GM23338 (cell line): ENCODE data around the gene FANCC. TPM values are rescaled to one million over a fixed set of nuclear protein-coding genes. Genes with fewer than 3 reads are reported as not detected.
A peak's percentile ranks its signal among the peaks of the same experiment; 100 is the strongest.

Experiments
- ATAC-seq: fragments of 200-7000 bp; cut with Tn5 transposase; 3 replicates; pipeline ENCODE4 v1.9.1; 2020
- DNase-seq: peaks from one replicate; pipeline ENCODE4 v3.0.0-alpha.2; 2015; ENCODE audit warnings: low spot score
- H2AFZ ChIP-seq: fragments of 200-600 bp; sonication (generic); 2 replicates; pipeline ENCODE4 v1.8.0; 2016; ENCODE audit warnings: antibody characterized with exemption, mild to moderate bottlenecking, moderate library complexity
- H3F3A ChIP-seq: fragments of 200-600 bp; sonication (generic); replicated peaks from 2 replicates; pipeline ENCODE4 v1.8.0; 2017; ENCODE audit warnings: antibody characterized with exemption, mixed run types, low read depth
- H3K27ac ChIP-seq: fragments of 200-600 bp; sonication (generic); 2 replicates; pipeline ENCODE4 v1.6.1; 2016; ENCODE audit warnings: low read depth
- H3K27me3 ChIP-seq: fragments of 200-600 bp; sonication (generic); 2 replicates; pipeline ENCODE4 v1.8.0; 2016; ENCODE audit warnings: mild to moderate bottlenecking, mixed run types, moderate library complexity; ENCODE audit not compliant: insufficient read depth
- H3K36me3 ChIP-seq: fragments of 200-600 bp; sonication (generic); 2 replicates; pipeline ENCODE4 v1.8.0; 2016; ENCODE audit warnings: mild to moderate bottlenecking; ENCODE audit not compliant: insufficient read depth
- H3K4me1 ChIP-seq: fragments of 200-600 bp; sonication (generic); 2 replicates; pipeline ENCODE4 v1.8.0; 2016; ENCODE audit warnings: mild to moderate bottlenecking, moderate library complexity; ENCODE audit not compliant: insufficient read depth
- H3K4me2 ChIP-seq: fragments of 200-600 bp; sonication (generic); 2 replicates; pipeline ENCODE4 v1.7.1; 2017; ENCODE audit warnings: mixed run types
- H3K4me3 ChIP-seq: fragments of 200-600 bp; sonication (generic); 2 replicates; pipeline ENCODE4 v1.6.1; 2016; ENCODE audit warnings: mixed run types
- H3K79me2 ChIP-seq: fragments of 200-600 bp; sonication (generic); replicated peaks from 2 replicates; pipeline ENCODE4 v1.8.0; 2017; ENCODE audit warnings: mild to moderate bottlenecking; ENCODE audit not compliant: insufficient read depth
- H3K9me2 ChIP-seq: fragments of 200-600 bp; sonication (generic); 2 replicates; pipeline ENCODE4 v1.8.0; 2017; ENCODE audit not compliant: insufficient read depth
- H4K20me1 ChIP-seq: fragments of 200-600 bp; sonication (generic); replicated peaks from 2 replicates; pipeline ENCODE4 v1.8.0; 2017; ENCODE audit warnings: mild to moderate bottlenecking; ENCODE audit not compliant: insufficient read depth
- H3K27ac Mint-ChIP-seq: 2 replicates; pipeline ENCODE4 v1.8.0; 2020; ENCODE audit warnings: inconsistent platforms, mild to moderate bottlenecking, moderate library complexity, mixed read lengths
- H3K27me3 Mint-ChIP-seq: 3 replicates; pipeline ENCODE4 v1.8.0; 2022; ENCODE audit warnings: low read depth, mild to moderate bottlenecking, moderate library complexity, mixed read lengths, inconsistent platforms; ENCODE audit not compliant: insufficient read depth, poor library complexity
- H3K36me3 Mint-ChIP-seq: 3 replicates; pipeline ENCODE4 v1.8.0; 2021; ENCODE audit warnings: low read depth, mild to moderate bottlenecking, inconsistent platforms, moderate library complexity, mixed read lengths
- H3K4me1 Mint-ChIP-seq: 3 replicates; pipeline ENCODE4 v1.8.0; 2020; ENCODE audit warnings: mild to moderate bottlenecking, inconsistent platforms, mixed read lengths
- H3K4me3 Mint-ChIP-seq: 3 replicates; pipeline ENCODE4 v1.8.0; 2021; ENCODE audit warnings: moderate library complexity, mild to moderate bottlenecking, inconsistent platforms, mixed read lengths
- H3K9me3 Mint-ChIP-seq: 3 replicates; pipeline ENCODE4 v1.8.0; 2020; ENCODE audit warnings: moderate library complexity, mild to moderate bottlenecking, inconsistent platforms, mixed read lengths
- polyA plus RNA-seq: library from polyadenylated mRNA; unstranded; fragments of >200 nt; fragmentation: Nextera tagmentation; extraction: Ambion mirVana; gene quantifications from 2 replicates; pipeline ENCODE4 v1.2.1, GENCODE V29; 2016
- total RNA-seq: library from RNA; depleted of rRNA; stranded (reverse); fragments of >200 nt; shearing (Covaris generic); gene quantifications from 2 replicates; pipeline ENCODE4 v1.2.3, GENCODE V29; 2014
- TF ChIP-seq, protein P1 (sequence below): fragments of 250-450 bp; sonication (Bioruptor Pico); IDR thresholded peaks from 2 replicates; pipeline ENCODE4 v1.5.0; 2020; ENCODE audit warnings: mild to moderate bottlenecking, moderate library complexity
- TF ChIP-seq, protein P2 (sequence below), 2 experiments: fragments of 200-600 bp in 1 of 2; sonication (generic) in 1 of 2; conservative IDR thresholded peaks; 2 replicates each; pipeline versions ENCODE4 v1.5.1 to v1.6.1; 2016 to 2017; ENCODE audit warnings: antibody characterized with exemption in 2 of 2, low read depth in 2 of 2, mild to moderate bottlenecking in 2 of 2, moderate library complexity in 1 of 2
- TF ChIP-seq, protein P3 (sequence below): IDR thresholded peaks from 2 replicates; pipeline ENCODE4 v1.6.1; 2016; ENCODE audit warnings: antibody characterized with exemption

Gene FANCC
- total and polyA plus RNA-seq, 2 experiments from 2014 or later: 7.8 to 18.1 TPM

DNA sequence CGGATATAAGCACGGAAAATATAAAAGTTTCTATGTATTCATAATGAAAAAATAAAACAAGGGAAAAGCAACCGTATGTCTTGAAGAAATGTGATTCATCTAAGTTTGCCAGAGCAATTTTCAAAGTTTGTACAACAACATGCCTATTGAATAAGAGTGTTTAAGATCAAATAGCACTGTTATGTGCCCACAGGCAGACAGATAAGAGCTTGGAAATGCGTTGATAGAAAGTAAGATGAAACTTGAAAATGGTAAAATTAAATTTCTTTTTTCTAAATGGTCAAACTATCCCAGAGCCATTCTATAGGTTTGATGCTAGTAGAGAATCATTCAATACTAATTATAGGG is 189.4 kb downstream of the FANCC start (continued):
- TF ChIP-seq, protein P1, sequence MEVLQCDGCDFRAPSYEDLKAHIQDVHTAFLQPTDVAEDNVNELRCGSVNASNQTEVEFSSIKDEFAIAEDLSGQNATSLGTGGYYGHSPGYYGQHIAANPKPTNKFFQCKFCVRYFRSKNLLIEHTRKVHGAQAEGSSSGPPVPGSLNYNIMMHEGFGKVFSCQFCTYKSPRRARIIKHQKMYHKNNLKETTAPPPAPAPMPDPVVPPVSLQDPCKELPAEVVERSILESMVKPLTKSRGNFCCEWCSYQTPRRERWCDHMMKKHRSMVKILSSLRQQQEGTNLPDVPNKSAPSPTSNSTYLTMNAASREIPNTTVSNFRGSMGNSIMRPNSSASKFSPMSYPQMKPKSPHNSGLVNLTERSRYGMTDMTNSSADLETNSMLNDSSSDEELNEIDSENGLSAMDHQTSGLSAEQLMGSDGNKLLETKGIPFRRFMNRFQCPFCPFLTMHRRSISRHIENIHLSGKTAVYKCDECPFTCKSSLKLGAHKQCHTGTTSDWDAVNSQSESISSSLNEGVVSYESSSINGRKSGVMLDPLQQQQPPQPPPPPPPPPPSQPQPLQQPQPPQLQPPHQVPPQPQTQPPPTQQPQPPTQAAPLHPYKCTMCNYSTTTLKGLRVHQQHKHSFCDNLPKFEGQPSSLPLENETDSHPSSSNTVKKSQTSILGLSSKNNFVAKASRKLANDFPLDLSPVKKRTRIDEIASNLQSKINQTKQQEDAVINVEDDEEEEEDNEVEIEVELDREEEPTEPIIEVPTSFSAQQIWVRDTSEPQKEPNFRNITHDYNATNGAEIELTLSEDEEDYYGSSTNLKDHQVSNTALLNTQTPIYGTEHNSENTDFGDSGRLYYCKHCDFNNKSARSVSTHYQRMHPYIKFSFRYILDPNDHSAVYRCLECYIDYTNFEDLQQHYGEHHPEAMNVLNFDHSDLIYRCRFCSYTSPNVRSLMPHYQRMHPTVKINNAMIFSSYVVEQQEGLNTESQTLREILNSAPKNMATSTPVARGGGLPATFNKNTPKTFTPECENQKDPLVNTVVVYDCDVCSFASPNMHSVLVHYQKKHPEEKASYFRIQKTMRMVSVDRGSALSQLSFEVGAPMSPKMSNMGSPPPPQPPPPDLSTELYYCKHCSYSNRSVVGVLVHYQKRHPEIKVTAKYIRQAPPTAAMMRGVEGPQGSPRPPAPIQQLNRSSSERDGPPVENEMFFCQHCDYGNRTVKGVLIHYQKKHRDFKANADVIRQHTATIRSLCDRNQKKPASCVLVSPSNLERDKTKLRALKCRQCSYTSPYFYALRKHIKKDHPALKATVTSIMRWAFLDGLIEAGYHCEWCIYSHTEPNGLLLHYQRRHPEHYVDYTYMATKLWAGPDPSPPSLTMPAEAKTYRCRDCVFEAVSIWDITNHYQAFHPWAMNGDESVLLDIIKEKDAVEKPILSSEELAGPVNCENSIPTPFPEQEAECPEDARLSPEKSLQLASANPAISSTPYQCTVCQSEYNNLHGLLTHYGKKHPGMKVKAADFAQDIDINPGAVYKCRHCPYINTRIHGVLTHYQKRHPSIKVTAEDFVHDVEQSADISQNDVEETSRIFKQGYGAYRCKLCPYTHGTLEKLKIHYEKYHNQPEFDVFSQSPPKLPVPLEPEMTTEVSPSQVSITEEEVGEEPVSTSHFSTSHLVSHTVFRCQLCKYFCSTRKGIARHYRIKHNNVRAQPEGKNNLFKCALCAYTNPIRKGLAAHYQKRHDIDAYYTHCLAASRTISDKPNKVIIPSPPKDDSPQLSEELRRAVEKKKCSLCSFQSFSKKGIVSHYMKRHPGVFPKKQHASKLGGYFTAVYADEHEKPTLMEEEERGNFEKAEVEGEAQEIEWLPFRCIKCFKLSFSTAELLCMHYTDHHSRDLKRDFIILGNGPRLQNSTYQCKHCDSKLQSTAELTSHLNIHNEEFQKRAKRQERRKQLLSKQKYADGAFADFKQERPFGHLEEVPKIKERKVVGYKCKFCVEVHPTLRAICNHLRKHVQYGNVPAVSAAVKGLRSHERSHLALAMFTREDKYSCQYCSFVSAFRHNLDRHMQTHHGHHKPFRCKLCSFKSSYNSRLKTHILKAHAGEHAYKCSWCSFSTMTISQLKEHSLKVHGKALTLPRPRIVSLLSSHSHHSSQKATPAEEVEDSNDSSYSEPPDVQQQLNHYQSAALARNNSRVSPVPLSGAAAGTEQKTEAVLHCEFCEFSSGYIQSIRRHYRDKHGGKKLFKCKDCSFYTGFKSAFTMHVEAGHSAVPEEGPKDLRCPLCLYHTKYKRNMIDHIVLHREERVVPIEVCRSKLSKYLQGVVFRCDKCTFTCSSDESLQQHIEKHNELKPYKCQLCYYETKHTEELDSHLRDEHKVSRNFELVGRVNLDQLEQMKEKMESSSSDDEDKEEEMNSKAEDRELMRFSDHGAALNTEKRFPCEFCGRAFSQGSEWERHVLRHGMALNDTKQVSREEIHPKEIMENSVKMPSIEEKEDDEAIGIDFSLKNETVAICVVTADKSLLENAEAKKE: no peak
- TF ChIP-seq, protein P2, sequence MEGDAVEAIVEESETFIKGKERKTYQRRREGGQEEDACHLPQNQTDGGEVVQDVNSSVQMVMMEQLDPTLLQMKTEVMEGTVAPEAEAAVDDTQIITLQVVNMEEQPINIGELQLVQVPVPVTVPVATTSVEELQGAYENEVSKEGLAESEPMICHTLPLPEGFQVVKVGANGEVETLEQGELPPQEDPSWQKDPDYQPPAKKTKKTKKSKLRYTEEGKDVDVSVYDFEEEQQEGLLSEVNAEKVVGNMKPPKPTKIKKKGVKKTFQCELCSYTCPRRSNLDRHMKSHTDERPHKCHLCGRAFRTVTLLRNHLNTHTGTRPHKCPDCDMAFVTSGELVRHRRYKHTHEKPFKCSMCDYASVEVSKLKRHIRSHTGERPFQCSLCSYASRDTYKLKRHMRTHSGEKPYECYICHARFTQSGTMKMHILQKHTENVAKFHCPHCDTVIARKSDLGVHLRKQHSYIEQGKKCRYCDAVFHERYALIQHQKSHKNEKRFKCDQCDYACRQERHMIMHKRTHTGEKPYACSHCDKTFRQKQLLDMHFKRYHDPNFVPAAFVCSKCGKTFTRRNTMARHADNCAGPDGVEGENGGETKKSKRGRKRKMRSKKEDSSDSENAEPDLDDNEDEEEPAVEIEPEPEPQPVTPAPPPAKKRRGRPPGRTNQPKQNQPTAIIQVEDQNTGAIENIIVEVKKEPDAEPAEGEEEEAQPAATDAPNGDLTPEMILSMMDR (conservative IDR thresholded peaks at IDR 0.05; ENCODE audit: low read depth in 2 of 2): no peak

DNA sequence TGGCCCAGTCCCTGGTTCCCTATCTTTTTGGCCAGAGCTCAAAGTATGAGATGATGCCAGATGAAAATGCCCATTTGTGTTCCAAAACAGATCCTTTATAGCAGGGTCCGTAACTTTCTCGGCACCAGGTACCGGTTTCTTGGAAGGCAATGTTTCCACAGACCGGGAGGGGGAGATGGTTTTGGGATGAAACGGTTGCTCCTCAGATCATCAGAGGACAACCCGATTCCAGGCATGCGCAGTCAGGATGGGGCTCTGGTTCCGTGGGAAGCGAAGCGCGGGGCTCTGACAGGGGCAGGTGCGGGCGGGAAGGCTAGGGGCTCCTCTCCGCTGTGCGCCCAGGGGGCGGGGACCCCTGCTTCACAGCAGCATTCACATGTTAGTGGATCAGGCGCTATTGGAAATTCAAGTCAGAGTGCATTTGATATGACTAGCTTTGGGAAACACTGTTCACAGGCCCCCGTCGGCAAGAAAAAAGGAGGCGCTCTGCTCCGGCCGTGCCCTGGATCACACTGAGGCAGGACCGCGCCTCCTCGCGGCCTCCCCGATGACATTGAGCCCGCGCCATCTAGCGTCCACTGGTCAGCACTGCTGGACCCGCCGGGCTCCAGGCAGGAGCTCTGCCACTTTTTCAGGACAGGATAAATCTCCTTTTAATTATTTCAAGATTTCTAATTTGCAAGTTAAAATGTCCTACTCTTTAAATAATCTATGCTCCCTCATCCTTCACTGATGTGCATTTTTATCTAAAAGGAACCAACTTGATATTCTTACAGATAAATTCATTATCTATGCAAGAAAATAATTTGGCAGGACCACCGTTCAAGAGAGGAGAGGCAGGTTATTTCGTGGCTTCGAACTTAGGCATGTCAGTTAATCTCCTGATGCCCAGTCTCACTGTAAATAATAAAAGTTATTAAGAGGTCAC is 190.0 kb downstream of the FANCC start:
- no peaks in the 10 kb centered on the region for H3K27me3 ChIP-seq
- Mint-ChIP-seq H3K36me3 (no peaks in the 10 kb centered on the region), H3K27ac (no peak overlapping the region), H3K4me3 (peak overlapping the region; percentile 65), H3K4me1 (peaks cover 68% of the 10 kb centered on the region), H3K27me3 (peaks cover 4% of the 10 kb centered on the region), H3K9me3 (no peaks in the 10 kb centered on the region)
- peak overlapping the region; percentile 72 for H3K4me2 ChIP-seq
- ATAC-seq (peak; percentile 78), DNase-seq (peak; percentile 92)
- H2AFZ ChIP-seq: no peak overlapping the region
- H3F3A ChIP-seq: no peaks in the 10 kb centered on the region
- H3K27ac ChIP-seq: no peak overlapping the region
- no peaks in the 10 kb centered on the region for H3K79me2 ChIP-seq
- H3K4me3 ChIP-seq: peak overlapping the region; percentile 46
- no peaks in the 10 kb centered on the region for H3K9me2 ChIP-seq
- H4K20me1 ChIP-seq: no peaks in the 10 kb centered on the region
- H3K4me1 ChIP-seq: peaks cover 42% of the 10 kb centered on the region
- no peaks in the 10 kb centered on the region for H3K36me3 ChIP-seq
- TF ChIP-seq, protein P3, sequence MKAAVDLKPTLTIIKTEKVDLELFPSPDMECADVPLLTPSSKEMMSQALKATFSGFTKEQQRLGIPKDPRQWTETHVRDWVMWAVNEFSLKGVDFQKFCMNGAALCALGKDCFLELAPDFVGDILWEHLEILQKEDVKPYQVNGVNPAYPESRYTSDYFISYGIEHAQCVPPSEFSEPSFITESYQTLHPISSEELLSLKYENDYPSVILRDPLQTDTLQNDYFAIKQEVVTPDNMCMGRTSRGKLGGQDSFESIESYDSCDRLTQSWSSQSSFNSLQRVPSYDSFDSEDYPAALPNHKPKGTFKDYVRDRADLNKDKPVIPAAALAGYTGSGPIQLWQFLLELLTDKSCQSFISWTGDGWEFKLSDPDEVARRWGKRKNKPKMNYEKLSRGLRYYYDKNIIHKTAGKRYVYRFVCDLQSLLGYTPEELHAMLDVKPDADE: no peak
- TF ChIP-seq, protein P1: no peak
